GM10847 (cell line): Measurements from ENCODE around the gene GPR142.

ENCODE experiments used
- POLR2A ChIP-seq: IDR thresholded peaks from 2 replicates; pipeline ENCODE4 v1.6.1; 2011; ENCODE audit not compliant: insufficient read length; ENCODE audit errors: extremely low read depth

GPR142 gene

DNA sequence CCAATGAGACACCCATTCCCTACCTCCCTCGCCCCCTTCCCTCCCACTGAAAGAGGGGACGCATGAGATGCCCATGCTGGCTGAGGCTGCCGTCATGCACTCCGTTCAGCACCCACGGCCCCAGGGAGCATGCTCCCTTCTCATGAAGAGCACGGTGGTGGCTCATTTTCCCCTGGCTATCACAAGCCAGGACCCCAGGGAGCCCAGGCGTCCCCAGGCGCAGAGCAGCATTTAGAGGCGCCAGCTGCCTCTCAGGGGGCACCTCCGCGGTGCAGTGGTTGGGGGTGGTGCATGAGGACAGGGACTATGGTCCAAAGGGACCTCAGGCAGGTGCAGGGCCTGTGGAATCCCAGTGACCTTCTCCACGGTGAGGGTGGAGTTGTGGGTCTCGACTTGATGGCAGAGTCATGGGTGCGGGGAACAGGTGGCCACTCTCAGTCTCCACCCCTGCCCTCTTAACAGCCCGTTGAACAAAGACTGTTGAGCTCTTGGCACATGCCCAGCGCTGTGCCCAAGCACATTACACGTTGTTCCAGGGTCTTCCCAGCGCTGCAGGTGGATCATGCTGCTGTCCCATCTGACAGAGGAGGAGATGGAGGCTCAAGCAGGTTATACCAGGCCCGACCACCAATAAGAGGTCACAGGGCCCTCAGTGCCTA, 27.6 kb upstream of the GPR142 start:
- TF ChIP-seq POLR2A, result no peak

DNA sequence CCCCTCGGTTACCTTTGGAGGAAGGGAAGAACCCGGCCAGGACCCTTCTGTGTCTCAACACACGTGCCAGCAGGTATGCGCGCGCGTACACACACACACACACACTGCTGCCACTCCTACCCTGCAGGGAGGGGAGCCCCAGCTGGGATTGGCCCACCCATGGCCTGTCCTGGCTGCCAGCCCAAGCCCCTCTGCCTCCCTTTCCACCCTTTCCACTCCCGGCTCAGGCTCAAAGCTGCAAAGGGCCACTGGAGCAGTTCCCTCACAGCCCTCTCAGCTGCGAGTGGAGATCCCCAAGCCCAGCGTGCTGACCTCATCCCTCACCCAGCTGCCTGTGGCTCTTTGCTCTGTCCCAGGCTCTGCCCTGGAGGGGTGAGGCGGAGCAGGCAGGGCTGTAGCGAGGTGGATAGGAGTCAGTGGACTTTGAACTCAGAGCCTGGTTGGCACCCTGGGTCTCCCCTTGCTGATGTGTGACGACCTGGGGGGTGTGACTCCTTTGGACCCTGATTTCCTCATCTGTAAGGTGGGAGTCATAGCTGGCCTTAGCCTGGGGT, 26.8 kb upstream of the GPR142 start:
- no peak for TF ChIP-seq POLR2A

DNA sequence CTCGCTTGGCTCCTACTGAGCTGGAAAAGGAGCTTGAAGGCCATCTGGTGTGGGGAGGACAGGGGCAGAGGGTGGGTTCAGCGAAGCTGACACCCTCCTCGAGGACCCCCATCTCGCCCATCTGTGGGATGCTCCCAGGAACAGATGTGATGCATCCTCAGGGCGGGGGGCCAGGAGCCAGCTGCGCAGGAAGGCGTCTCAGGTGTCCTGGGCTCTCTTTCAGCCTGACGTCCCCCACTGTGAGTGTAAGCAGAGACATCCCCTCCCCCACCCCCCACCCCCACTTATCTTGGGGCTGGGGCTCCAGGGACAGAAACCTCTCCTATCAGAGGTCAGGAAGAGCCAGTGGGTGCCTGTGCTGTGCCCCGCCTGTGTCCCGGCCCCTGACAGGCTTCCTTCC, 25.1 kb upstream of the GPR142 start:
- TF ChIP-seq POLR2A, result no peak

DNA sequence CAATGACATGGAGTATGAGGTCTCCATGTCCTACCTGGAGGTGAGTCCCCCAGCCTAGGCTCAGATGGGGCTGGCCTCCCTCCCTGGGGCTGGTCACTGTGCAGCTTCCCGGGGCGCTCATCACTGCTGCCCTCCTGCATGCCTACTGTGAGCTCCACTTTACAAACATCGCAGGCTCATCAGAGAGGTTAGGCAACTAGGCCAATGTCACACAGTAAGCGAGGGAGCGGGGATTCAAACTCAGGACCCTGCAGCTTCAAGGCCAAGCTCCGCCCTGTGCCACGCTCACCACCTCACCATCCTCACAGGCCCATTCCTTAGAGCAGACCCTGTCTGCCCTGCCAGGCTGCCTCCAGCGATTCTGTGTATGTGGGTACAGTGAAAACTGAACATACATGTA, 24.2 kb upstream of the GPR142 start:
- TF ChIP-seq POLR2A, result no peak

DNA sequence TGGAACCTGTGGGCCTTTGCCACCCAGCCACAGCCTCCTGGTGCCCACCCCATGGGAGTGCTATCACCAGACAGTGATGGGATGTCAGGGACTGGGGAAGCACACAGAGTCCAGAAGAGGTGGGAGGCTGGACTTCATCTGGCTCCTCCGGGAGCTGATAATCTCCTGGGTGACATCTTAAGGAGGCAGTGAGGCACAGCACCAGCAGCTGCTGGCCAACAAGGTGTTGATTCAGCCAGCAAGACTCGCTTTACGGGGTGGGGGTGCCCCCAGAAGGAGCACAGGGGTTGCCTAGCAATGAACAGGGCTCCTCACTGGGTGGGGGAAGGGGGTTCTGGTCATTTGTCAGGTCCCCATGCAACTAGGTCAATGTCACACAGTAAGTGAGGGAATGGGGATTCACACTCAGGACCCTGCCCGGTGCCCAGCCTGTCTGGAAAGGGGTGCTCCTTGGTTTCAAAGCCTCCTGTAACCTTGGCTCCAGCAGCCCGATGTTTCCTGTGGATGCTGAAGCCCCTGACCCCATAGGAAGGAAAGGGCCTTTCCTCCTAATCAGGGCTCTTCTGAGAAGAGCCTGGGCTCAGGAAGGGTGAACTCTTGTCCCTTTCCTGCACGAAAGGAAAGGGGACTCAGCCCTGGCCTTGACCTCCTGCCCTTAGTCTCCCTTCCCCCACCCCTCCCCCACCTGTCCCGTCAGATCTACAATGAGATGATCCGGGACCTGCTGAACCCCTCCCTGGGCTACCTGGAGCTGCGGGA, 23.6 kb upstream of the GPR142 start:
- TF ChIP-seq POLR2A, result no peak

DNA sequence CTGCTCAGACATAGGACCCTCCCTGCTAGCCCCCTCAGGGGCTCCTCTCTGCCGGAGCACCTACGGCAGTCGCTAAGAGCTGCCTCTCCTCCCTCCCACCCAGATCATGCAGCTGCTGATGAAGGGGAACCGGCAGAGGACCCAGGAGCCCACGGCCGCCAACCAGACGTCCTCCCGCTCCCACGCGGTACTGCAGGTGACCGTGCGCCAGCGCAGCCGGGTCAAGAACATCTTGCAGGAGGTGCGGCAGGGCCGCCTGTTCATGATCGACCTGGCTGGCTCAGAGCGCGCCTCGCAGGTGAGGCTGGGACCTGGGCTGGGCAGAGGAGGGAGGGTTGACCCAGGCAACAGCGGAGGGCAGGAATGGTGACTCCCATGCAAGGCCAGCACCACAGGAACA, 22.6 kb upstream of the GPR142 start:
- no peak for TF ChIP-seq POLR2A

DNA sequence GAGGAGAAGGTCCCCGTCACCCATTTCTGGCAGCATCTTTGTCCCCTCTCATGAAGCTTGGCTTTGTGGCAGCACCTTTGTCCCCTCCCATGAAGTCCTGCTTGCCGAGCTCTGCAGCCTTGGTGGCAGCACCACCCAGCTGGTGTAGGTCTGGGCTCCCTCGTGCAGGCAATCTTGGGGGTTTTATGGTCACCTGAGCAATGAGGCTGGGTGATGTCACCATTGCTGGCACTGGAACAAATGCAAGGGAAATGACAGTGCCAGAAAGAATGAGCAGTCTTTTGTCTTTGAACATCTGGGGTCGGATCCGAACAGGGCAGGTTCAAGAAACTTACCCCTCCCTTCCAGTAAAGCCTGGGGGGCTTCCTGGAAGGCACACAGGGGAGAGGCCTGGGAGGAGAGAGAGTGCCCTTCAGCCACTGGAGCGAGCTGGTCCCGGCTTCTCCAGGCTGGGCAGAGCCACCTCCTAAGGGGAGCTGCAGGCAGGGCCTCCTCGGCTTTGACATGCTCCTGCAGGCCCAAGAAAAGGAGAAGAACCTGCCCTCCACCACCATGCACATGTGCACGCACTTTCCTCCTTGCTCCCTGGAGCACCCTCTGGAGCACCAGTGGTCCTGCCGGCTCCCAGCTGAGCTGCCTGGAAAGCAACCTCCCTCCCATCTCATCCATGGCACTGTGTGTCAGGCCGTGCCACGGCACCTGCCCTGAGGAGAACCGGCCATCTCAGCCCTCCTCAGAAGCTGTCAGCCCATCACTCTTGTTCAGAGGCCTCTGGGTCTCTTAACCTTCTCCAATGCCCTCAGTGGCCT, 21.7 kb upstream of the GPR142 start:
- no peak for TF ChIP-seq POLR2A

DNA sequence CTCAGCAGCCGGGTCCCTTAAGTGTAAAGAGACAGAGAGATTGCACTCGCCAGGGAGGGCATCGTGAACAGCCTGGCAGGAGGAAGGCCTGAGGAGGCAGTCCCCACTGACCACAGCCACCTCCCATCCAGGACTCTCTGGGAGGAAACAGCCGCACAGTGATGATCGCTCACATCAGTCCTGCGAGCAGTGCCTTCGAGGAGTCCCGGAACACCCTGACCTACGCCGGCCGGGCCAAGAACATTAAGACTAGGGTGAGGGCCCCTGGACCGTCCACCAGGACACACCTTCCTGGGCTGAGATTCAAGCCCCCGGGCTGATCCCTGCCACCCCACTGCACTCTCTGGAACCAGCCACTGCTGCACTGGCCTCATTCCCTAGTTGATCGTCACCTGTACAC, 19.7 kb upstream of the GPR142 start:
- no peak for TF ChIP-seq POLR2A

DNA sequence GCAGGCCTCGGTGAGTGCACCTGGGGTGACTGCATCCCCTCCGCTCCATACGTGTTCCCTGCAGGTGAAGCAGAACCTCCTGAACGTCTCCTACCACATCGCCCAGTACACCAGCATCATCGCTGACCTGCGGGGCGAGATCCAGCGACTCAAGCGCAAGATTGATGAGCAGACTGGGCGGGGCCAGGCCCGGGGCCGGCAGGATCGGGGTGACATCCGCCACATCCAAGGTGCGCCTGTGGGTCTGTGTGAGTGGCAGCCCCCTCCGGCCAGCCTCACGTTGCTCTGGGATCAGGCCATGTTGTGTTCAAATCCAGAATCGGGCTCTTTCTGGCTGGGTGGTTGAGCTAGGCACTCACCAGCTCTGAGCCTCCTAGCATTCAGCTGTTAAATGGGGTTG, 18.2 kb upstream of the GPR142 start:
- no peak for TF ChIP-seq POLR2A

DNA sequence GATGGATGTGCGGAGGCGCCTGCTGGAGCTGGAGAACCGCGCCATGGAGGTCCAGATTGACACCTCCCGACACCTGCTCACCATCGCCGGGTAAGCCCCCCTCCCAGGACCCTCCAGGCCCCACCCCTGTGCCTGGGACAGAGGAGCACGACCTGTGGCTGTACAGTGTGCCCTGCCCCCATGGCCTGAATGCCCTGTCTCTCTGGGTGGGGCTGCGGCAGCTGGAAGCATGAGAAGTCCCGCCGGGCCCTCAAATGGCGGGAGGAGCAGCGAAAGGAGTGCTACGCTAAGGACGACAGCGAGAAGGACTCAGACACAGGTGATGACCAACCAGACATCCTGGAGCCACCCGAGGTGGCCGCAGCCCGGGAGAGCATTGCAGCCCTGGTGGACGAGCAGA, 16.8 kb upstream of the GPR142 start:
- TF ChIP-seq POLR2A, result no peak

DNA sequence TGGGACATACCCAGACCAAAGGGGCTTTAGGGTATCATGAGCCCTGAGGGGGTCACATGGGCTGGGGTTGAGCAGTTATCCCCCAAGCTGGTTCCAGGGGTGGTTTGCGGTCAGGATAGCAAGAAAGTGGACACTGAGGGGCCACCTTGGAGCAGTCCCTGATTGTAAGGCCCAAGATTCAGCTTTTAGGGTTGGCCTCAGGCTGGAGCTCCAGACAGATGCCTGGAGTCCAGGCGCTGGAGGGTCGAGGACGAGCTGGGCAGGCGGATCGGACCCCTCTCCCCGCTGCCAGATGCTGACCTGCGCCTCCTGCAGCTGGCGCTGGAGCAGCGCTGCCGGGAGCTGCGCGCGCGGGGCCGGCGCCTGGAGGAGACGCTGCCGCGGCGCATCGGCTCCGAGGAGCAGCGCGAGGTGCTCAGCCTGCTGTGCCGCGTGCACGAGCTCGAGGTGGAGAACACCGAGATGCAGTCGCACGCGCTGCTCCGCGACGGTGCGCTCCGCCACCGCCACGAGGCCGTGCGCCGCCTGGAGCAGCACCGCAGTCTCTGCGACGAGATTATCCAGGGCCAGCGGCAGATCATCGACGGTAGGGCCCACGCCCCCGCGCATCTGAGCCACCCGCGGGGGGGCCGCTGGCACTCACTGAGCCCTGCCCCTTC, 15.6 kb upstream of the GPR142 start:
- TF ChIP-seq POLR2A, result no peak

DNA sequence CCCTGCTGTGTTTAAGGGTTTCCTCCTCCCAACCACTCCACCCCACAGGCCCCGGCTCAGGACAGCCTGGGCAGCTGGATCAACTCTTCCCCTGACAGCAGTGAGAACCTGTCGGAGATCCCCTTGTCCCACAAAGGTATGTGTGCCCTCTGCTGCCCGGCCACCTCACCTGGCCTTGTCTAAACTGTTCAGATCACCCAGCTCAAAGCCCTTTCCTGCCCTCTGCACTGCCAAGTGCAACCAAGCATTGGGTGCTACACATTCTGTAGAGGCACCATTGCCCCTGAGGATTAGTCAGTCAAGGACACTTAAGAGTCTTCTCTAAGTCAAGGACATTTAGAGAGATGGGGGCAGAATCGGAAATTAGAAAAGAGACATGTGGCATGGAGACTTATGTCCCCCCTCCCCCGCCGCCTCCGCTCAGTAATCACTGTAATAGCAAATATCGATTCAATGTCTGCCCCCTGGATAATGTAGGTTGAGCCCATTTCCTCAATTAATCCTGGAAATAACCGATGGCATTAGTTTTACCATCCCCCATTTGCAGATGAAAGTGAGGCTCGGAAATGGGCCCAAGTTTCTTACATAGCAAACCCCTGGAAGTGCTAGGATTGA, 13.8 kb upstream of the GPR142 start:
- TF ChIP-seq POLR2A, result no peak

DNA sequence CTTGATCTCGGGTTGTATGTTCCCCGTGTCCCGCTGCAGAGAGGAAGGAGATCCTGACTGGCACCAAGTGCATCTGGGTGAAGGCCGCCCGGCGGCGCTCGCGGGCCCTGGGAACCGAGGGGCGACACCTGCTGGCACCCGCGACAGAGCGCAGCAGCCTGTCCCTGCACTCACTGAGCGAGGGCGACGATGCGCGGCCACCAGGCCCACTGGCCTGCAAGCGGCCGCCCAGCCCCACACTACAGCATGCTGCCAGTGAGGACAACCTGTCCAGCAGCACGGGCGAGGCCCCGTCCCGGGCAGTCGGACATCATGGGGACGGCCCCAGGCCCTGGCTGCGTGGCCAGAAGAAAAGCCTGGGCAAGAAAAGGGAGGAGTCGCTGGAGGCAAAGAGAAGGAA, 13.2 kb upstream of the GPR142 start:
- no peak for TF ChIP-seq POLR2A

DNA sequence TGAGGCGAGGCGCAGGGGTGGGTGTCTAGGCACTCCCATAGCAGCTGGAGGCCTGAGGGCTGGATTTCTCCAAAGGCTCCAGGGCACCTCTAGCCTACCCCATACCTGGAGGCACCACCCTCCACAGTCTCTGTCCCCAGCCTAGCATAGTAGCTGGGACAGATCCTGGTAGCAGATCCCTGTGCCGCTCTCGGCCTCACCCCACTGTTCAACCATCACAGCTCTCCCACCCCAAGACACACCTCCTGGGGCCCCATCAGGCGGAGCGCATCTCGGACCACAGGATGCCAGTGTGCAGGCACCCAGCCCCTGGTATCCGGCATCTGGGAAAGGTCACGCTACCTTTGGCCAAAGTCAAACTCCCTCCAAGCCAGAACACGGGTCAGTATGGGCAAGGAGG, 12.7 kb upstream of the GPR142 start:
- no peak for TF ChIP-seq POLR2A

DNA sequence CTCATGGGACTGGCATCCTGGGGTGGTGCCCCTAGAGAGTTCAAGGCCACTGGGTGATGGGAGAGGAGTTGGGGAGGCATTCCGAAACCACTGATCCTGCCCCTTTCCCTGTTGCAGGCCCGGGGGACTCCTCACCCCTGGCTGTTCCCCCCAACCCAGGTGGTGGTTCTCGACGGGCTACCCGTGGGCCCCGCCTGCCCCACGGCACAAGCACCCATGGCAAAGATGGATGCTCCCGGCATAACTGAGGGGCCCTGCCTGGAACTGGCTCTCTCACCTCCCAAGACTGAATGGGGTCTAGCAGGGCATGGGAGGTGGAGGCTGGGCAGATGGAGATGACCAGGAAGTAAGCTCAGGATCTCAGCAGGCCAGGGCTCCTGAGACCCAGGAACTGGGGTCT, 12.2 kb upstream of the GPR142 start:
- TF ChIP-seq POLR2A, result no peak
